IPS DF 4.7 (cell line): ENCODE data around the gene SRGAP2C.
"Not testable (repeated sequence)": the region's sequence is repeated elsewhere in the genome, so short reads cannot be mapped to it uniquely, and the experiment has no call there.

ENCODE experiments used
- DNase-seq: peaks from one replicate; pipeline ENCODE4 v3.0.0-alpha.2; 2013; ENCODE audit warnings: low spot score; ENCODE audit errors: extremely low read depth

The SRGAP2C gene

DNA sequence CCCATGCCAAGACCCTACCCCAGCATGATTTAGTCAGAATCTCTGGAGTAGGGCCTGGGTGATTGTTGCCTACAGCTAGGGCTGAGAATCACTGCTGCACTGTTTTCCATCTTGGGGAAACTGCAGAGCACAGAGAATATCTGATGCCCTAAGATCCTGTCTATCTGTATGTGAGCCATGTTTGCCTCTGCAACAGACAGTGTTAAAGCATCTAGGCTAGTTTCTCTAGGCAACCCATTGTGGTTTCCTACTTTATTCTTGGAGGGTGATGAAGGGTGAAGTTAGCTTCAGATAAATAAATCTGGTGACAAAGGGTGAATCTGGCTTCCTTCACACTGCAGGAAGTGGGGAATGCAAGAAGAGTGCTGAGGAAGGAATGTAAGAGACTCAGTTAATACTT lies 147.4 kb downstream of the SRGAP2C start:
- DNase-seq: not testable (repeated sequence)

DNA sequence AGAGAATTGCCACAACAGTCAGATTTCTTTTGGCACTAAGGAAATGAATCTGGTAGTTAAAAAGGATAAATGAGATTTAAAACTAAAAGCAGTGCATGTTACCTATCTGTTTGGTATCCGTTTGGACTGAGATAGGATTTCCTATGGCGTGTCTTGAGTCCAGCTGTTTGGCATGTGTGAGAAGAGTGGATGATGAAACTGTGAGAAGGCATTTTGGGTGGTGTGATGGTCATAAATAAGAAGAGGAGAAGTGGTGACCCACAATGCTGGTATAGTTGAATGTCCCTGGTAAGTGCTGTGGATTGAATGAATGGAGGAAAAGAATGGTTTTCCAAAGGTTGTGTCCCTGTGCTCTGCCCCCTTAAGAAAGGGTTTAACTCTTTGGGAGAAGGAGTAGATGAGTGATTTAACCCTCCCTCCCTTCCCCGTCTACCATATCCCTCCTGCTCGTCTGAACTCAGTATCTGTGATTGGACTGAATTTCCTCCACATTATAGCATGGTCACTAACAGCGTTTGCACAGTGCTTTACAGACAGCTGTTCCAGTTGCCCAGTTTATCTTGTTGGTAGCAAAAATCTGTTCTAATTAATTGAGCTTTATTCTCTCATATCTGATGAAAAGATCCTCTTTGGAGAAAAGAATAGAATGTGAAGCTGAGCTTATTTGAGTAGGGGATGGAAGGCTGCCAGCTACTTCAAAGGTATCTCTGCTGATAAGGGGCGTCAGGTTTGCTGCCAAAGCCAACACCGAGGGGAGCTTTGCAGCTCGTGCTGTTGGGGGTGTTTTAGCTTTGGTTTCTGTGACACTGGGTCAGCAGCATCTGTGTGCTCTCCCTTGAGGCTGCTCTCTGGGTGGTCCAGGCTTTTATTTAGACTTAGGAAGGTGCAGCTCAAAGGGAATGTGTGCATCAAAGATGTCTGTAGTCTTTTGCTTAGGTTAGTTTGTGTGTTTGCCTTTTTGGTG lies 148.1 kb downstream of the SRGAP2C start:
- DNase-seq: not testable (repeated sequence)

DNA sequence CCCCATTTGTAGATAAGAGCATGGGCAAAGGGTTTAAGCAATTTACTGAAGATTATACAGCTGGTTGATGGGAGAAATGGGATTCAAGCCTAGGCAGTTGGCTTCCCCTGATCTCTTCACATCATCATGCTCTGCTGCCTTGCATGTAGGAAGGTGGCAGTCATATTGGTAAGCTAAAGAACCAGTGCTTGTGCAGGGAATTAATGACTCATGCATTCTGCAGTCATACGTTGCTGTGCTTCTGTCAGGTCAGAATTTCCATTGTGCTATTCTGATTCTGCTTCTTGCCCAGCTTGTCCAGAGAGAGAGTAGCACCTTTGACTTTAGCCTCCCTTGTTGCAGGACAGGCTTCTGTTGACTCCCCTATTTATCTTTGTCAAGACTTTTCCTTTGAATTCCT lies 153.2 kb downstream of the SRGAP2C start:
- not testable (repeated sequence) for DNase-seq

DNA sequence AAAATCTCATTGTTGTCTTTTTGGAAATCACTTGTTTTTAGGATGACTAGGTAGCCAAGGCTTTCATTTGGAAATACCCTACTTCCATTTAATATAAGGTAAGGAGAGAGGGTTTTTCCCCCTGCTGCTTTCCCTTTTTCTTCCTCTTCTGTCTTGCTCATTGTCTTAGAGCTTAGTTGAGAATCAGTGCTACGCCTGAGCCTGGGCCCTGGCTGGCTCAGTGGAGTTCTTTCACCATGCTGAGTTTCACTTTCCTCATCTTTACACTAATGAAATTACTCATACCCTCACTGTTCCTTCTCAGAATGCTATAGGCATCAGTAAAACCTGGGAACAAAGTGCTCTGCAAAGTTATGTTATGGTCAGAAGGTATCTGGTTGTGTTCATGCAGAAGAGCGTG lies 154.8 kb downstream of the SRGAP2C start:
- DNase-seq: not testable (repeated sequence)

DNA sequence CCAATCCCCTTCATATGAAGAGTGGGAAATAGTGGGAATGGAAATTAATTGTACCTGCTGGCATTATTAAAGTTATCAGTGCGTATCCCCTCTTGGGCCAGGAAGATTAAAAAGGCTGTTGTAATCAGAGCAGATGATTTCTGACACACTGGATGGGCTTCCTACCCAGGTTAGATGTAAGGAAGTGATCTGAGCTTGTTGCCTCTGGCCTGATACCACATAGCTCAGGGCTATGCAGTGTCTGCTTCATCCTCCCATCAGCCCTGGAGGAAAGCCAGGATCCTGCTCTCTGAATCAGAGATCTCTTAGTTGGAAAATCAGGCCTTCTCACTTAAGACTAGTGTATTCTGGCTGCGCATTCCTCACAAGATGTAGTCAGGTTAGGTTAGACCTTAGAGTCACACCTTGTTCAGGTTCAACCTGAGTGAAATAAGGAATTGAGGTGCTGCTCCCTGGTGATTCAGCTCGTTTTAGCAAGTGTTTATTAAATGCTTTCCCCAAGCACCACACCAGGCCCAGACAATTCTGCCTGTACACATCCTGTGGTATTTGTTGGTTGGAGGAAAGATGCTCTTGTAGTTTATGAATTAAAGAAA lies 158.6 kb downstream of the SRGAP2C start:
- DNase-seq: not testable (repeated sequence)

DNA sequence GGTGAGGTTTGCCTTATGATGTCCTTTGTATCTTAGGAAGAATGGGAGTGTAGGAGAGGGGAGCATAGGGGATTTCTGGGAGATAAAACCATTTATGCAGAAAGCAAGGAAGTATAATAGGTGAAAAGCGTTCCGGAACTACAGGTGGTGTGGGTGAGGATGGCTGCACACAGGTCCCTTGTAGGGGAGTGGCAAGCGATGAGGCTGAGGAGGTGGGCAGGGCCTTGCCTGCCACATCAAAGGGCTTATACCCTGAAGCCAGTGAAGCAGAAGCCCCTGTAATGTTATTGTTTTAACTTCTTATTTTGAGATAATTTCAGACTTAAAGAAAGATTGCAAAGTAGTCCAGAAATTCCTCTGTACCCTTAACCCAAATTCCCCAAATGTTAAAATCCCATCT lies 159.6 kb downstream of the SRGAP2C start:
- not testable (repeated sequence) for DNase-seq

DNA sequence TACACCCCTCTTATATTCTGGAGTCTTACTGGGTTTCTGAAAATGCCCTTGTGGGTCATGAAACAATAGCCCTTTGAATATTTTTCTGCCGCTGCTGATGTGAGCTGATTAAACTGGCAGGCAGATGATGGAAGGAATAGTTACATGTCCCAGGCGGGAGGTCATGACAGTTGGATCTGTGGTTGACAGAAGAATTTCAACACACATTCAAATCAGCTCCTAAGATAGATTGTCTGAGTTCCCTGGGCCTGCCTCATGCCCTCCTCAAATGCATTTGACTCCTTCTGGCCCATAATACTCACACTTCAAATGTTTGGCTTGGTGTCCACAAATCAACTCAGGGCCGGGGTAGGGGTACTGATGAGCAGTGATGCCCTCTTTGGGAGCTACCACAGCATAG lies 161.9 kb downstream of the SRGAP2C start:
- DNase-seq: not testable (repeated sequence)

DNA sequence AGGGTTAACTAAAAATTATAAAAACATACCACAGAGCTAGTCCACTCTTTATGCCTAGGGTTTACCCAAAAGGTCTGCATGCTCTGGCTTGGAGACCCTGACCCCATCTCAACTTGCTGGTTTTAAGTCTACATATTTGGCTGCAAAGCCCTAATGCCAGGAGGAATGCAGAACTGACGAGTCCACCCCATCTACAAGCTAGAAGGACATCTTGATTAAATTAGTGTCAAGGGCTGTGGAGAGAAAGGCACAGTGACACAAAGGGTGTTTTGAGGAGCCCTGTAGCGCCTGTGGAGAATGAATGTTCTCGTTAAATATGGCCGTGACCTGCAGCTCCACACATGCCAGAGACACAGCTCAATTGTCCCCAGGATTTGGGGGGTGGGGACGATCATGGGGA lies 162.7 kb downstream of the SRGAP2C start:
- DNase-seq: not testable (repeated sequence)

DNA sequence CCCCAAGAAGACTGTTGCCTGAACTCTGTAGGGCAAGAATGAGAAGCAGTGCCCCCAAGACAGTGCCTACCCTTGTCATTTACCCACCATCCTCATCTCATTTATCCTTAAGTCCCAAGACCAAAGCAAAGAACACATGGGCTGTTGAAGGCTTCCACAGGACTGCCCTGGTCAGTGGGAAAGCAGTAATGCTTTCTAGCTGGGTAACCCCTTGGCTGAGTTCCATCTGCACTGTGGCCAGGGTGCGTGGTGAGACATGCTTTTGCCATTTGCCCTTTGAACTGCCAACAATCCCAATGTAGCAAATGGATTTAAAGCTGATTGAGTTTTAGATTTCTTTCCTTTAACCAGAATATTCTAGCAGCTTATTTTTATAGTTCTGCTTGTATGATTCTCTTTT lies 163.3 kb downstream of the SRGAP2C start:
- not testable (repeated sequence) for DNase-seq

DNA sequence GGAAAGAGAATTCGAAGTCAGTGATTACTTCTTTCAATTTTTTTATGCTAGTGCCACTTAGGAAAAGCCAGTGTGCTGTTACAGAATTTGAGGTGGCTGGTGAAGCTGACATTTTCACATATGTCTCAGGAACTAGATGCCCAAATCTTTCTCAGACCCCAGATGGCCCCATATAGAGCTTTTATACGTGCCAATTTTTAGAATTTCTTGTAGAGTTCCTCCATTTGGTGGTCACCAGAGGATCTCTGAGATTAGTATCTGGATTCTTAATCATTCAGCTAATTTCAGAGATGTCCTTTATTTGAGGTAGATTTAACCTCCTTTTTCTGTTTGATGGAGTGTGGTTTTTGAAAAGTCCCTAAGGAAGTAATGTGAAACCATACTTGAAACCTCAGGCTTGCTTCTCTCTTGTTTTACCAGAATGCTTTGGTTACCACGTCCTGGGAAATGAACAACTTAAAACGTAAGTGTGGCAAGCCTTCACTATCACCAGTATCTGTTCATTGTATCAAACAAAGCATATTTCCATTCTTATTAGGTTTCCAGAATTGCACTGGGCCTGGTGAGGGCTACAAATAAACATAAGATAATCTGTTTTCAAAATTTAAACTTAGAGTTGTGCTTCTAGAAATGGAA lies 164.7 kb downstream of the SRGAP2C start:
- DNase-seq: not testable (repeated sequence)

DNA sequence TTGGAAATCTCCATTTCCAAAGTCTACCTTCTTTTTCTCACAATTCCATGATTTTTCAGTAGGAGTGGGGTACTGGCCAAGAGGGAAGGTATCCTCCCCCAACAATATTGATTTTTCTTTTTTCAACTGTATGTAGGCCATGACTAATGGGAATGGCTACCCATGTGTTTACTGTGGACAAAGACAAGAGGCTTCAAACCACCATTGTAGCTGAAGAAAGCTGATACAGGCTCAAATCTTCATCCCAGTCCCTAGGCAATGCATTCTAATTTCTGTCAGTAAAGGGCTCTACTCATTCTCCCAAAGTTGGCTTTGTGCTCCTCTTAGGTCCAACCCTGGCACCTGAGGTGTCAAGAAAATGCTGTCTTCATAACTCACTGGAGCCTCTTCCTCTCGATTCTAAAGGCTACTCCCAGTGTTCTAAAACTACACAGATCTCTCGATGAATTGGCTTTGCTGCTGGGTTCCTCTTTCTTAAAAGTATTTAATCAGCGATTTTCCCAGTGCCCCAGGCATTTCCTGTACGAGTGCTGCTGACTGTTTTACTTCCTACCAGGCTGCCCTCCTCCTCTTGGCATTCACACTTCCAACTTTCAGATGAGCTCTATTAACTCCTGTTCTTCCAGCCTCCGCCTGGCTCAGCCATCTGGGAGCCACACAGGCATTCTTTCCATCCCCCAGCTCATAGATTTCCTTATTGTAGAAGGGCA lies 171.1 kb downstream of the SRGAP2C start:
- not testable (repeated sequence) for DNase-seq

DNA sequence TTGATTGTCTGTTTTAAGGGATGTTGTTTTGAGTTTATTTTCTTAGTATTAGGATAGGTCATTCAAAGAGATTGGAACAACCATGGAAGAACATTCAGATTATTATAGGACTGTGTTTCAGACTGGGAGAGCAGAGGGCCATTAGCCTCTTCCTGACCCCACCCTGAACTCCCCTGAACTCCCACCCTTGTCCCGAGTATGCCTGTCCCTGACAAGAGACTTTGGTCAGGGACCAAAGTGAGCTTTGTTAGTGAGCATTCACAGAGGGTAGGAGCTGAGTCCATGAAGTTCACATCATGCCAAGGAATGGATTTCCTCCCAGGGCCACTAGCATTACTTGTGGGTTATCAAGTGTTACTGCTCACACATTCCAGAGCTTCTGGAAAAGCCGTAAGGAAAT lies 172.0 kb downstream of the SRGAP2C start:
- DNase-seq: not testable (repeated sequence)

DNA sequence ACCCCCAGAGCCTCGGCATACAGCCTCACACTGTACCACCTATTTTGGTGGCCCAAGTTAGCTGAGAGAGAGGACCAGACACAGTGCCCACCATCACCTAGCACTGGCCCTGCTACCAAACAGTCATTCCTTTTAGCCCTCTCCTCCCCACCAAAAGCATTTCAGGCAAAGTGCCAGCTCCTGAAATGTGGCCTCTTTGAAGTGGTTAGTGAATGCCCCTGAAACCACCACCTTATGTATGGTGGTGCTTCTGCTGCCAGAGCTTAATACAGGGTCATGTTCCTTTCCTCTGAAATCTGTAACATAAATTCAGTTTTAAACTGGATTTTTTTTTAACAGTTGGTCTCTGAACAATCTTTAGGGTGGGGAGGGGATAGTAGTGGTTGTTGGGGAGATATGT lies 175.8 kb downstream of the SRGAP2C start:
- not testable (repeated sequence) for DNase-seq

DNA sequence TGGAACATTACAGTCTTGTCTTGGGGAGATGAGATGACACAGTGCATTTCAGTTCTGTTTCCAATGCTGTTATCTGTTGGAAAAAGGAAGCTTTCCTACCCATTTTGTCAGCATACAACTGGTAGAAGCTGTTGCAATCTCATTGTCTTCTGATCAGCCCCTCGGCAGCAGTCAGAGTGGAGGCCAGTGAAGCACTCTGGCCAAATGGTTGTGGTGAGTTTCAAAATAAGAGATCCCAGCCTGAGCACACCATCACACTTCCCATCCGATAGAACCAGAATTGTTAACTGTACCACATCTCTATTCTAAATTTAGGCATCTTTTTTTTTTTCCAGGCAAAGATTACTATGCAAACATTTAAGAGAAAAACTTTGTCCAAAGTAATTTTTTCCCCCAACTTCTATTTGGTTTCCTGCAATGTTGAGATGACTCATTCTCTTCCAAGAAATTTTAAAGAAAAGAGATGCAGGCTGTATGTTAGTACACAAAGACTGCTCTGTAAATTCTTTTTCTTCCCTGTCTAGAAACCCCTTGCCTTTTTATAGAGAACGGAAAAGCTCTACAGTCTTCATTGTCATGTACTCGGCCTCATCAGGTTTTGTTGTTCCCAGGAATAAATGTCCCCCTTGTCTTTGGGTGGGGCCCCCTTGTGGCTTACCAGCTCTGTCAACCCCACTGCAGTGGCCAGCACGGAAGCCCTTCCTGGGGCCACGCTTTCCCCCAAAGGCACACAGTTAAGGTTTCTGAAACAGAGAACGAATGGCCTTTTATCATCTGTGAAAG lies 176.9 kb downstream of the SRGAP2C start:
- not testable (repeated sequence) for DNase-seq

DNA sequence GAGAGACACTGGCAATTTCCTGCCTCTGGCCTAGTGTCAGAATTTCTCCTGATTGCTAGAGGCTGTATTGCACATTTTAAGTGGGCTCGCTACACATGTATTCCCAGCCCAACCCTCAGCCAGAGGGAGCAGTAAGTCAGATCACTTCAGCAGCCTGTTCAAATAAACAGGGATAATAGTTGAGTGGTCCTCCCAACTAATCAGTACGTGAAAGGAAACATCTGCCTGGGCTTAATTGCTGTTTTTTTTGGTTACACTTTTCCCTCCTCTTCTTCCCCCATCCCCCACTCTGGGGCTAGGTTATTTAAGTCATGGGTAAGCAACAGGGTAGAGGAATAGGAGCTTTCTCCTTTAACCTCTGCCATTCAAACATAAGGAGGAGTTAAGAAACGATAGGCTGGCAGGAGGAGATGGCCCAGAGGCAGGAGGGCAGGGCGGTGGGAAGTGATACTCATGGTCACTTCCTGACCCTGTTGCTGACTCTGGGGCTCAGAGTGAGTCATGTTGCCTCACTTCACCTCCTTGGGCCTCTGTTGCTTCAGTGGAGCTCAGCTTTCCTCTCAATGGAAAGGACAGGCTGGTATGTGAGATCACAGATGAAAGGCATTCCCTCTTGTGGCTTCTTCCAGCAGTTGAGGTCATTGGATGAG lies 177.6 kb downstream of the SRGAP2C start:
- DNase-seq: not testable (repeated sequence)

DNA sequence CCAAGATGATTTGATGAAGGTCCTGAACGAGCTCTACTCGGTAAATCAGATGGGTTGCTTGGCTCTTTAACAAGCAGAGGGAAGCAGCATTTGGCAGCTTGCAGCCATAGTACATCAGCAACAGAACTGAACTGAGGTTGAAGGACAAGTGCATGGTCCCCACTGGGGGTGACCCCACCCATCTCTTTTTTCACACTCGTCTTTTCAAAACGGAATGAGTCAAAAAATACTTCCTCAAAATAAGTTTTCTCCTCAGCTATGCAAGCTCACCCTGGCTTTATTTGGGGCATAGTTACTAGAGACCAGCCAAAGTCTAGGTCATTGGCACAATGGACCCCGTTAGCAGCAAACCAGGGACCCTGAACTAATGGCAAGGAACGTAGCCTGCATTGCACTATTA lies 180.5 kb downstream of the SRGAP2C start:
- DNase-seq: not testable (repeated sequence)

DNA sequence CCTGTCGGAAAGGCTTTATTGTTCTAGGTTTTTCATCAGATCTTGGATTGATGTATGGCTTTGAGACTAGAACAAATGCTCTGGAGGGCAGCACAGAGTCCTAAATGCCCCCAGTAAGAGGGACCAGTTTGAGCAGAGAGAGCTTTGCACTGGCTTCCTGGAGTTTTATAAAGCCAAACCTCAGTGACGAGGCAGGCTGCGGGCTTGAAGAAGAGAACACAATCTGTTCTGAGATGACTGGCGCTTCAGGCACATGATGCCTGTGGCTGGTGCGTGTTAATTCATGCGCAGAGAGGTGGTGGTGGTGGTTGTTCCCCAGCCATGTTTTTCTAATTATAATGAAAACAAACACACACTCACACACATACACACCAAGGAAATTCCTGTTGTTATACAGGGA lies 180.9 kb downstream of the SRGAP2C start:
- not testable (repeated sequence) for DNase-seq

DNA sequence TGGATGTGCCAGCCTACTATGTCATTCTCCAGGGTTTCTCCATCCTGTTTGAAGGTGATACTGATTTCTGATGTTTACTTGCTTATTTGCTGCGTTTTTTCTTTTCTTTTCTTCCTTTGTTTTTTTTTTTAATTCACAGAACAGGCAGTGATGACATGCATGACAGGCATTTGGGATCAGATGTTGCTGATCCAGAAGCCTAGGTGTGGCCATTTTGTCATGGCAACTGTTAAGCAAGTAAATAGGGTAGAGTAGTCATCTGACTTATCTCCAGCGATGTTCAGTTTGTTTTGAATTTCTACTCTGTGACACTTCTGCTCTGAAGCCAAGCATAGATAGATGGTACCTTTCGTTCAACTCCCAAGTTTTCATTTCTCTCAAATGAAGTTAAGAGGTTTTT lies 181.4 kb downstream of the SRGAP2C start:
- not testable (repeated sequence) for DNase-seq

DNA sequence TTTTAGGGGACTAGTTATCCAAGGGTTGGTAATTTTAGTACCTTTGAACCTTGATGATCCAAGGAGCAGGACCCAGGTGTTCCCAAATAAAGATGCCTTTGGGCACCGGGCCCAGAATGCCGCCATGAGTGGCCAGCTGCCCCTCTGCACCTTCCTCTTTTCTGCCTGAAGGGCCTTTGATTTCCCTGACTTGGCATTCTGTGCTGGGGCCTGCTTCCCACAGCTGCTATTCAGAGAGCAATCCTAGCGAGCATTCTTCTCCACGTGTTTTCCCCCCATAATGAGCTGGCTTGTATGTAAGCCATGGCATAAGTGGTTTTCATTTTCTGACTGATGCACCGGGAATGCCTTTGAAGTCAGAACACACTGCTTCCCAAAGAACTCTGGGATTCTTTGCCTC lies 184.1 kb downstream of the SRGAP2C start:
- DNase-seq: not testable (repeated sequence)

DNA sequence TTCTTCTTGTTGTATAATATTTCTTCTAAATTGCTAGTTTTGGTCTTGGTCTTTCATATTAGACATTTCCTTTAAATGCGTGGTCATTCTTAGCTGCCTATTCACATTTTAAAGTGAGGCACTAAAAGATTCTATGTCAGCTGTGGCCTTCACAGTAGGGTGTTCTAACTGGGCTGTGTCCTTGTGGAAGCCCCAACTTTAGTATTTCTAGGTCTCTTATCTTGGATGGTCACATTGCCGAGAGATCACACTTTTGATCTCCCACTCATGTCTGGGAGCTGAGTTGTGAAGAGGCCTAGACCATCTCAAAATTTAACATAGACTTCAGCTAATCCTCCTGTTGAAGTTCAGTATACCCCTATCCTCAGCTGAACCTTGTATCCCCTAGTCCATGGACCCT lies 185.2 kb downstream of the SRGAP2C start:
- not testable (repeated sequence) for DNase-seq
